T-helper 1 cell treated with Interleukin-12 subunit alpha and Interleukin-12 subunit beta and Interleukin-4 antibody, amounts not matched to agents 30 μg/mL and 1 μg/mL, for 36 hours (primary cell): ENCODE measurements around the gene DHCR24.
A peak's percentile ranks its signal among the peaks of the same experiment; 100 is the strongest.

Experiments used
- H3K27ac Mint-ChIP-seq: one replicate; pipeline ENCODE4 v1.8.0; 2021; ENCODE audit warnings: mild to moderate bottlenecking, mixed read lengths
- H3K27me3 Mint-ChIP-seq: one replicate; pipeline ENCODE4 v1.8.0; 2021; ENCODE audit warnings: low read depth, mixed read lengths
- H3K36me3 Mint-ChIP-seq: one replicate; pipeline ENCODE4 v1.8.0; 2021; ENCODE audit warnings: low read depth, mixed read lengths
- H3K4me1 Mint-ChIP-seq: one replicate; pipeline ENCODE4 v1.8.0; 2021; ENCODE audit warnings: low read depth, mixed read lengths
- H3K4me3 Mint-ChIP-seq: one replicate; pipeline ENCODE4 v1.8.0; 2021; ENCODE audit warnings: mild to moderate bottlenecking, moderate library complexity, mixed read lengths
- H3K9me3 Mint-ChIP-seq: one replicate; pipeline ENCODE4 v1.8.0; 2021; ENCODE audit warnings: mixed read lengths

Gene DHCR24

DNA sequence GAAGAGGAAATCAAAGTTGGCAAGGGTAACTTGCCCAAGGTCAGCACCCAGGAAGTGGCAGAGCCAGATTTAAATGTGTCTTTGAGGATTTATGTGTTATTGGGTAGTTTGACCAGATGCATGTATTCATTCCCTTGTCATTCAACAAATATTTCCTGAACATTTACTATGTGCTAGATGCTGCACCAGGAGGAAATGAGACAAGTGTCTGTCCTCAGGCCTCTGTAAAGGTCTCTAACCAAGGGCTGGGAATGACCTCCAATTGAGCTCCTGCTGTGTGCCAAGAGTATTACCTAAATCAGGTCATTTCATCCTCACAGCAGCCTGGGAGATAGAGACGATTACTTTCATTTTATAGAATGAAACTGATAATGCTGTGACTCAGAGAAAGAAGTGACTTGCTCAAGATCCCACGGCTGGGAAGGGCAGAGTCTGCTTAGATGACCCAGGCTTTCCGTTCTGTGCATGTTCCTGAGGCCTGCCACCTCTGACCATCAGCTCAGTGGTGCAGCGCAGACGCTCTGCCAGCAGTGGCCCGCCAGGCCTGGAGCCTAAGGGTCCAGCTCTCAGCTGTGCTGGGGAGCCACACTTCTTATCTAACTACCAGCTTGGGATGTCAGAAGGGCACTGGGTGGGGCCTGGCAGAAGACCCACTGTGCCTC lies 82.4 kb downstream of the DHCR24 start:
- peaks cover 58% of the 10 kb centered on the region for H3K4me1 Mint-ChIP-seq
- H3K27me3 Mint-ChIP-seq, result no peaks in the 10 kb centered on the region
- H3K27ac Mint-ChIP-seq, result peak overlapping the region; percentile 52
- H3K4me3 Mint-ChIP-seq, result peak overlapping the region; percentile 40
- H3K9me3 Mint-ChIP-seq, result no peaks in the 10 kb centered on the region
- H3K36me3 Mint-ChIP-seq, result no peaks in the 10 kb centered on the region

DNA sequence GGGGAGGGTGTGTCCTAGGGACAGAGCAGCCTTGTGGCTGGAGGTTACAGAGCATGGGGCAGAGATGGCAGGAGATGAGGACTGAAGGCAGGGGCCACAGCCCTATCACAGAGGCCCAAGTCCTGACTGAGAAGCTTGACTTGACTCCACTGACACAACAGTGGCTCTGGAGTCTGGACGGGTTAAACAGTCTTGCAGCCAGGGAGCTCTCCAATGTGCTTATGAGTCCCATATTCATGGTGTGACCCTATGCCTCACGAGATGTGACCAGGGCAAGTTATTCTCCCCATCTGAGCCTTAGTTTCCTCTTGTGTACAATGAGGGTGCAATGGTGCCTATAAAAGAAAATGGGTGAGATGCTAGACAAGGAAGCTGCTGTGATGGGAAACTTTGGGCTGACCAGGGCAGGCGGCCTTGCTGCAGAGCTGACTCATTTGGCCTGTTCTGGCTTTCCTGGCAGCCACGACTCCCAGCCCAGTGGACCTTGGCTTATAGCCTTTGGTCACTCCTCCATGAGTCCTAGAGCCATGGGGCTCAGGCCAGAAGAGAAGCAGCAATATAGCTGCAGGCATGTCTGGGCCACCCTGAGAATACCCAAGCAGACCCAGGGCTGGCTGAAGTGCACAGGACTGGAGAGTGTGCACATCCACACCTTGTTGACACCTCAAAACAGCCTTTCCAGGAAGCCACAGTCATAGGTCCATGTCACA lies 83.1 kb downstream of the DHCR24 start:
- Mint-ChIP-seq H3K4me3 (peak overlapping the region; percentile 40), H3K36me3 (no peaks in the 10 kb centered on the region), H3K27me3 (no peaks in the 10 kb centered on the region), H3K9me3 (no peaks in the 10 kb centered on the region), H3K4me1 (peaks cover 65% of the 10 kb centered on the region), H3K27ac (no peak overlapping the region)

DNA sequence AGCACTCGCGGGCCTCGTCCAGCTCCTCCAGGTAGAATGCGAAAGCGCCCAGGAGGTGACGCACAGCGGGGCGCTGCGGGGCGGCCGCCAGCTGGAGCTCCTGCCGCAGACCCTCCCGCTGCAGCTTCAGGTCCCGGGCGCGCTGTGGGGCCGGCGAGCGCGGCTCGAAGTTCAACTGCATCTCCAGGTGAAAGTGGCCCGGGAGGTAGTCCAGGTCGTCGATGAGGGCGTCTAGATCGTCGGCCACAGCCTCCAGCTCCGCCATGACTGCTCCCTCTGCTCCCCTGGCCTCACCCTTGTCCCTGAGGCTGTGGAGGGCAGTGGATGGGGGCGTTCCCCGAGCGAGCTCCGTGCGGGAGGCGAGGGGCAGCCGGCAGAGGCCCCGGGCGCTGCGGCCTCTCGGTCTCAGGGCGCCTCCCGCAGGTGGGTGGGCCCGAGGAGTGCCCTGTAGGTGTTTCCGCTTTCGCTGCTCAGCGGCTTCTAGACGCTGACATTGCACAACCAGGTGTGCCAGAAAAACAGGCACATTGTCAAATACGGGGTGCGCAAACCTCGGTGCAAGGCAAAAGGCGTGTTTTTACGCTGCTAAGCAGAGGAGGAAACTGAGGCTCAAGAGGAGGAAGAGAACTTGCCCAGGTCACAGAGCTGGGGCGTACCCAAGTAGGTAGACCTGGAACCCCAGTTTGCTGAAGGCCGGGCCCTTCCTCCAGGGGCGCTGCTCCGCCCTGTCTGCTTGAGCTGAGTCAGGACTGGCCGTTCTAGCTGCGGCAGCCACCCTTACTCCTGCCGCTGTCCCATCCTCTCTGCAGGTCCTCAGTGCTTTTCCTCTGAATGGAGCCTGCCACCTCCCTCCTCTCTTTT lies 85.9 kb downstream of the DHCR24 start, which contains the start of gene TTC22:
Gene TTC22 (minus strand): TSS at position 425 of the 861 bp plus-strand sequence. CDS start 160 bp downstream, at position 265.
- H3K27ac Mint-ChIP-seq, result peak within 1 kb of the TSS; percentile 94
- no peaks in the 10 kb centered on the region for H3K27me3 Mint-ChIP-seq
- peaks cover 63% of the 10 kb centered on the region for H3K4me1 Mint-ChIP-seq
- no peaks in the 10 kb centered on the region for H3K36me3 Mint-ChIP-seq
- H3K9me3 Mint-ChIP-seq, result no peaks in the 10 kb centered on the region
- H3K4me3 Mint-ChIP-seq, result peak within 1 kb of the TSS; percentile 88

DNA sequence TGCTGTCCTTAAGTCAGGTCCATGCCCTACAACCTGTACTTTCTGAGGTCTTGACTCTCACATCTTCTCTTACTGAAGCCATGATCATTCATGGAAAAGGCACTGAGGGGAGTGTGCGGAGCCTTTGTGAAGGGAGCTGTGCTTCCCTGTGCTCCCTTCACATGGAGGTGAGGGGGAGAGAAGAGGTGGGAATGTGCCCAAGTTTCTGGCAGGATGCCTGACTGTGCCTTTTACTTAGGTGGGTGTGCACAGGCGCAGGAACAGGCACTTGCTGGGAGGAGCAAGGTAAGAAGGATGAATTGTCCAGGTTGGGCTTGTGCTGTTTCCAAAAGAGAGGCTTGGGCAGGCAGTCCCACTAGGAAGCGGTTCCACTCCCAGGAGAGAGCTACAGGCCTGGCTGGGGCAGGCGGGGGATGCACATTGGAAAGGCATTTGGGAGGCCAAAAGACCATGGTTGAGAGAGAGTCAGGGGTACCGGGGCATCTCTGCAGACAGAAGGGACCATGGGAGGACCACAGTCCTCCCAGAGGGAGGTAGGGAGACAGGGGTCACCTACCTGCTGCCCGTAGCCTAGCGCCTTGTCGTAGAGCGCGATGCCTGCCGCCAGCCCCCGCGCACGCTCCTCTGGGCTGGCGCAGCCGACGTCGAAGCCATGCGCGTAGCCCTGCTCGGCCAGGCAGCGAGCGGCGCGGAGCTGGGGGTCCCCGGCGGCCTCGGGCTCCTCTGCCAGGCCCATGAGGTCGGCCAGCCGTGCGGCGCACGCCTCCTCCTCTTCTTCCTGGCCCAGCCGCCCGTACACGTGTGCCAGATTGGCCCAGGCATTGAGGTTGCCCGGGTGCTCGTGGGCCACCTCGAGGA lies 86.7 kb downstream of the DHCR24 start:
- Mint-ChIP-seq H3K36me3 (no peaks in the 10 kb centered on the region), H3K4me3 (peak overlapping the region; percentile 88), H3K27me3 (no peaks in the 10 kb centered on the region), H3K4me1 (peaks cover 61% of the 10 kb centered on the region), H3K9me3 (no peaks in the 10 kb centered on the region), H3K27ac (peak overlapping the region; percentile 94)
